A549 (cell line): Measurements from ENCODE around the gene ARHGAP4. TPM values are rescaled to one million over a fixed set of nuclear protein-coding genes. Genes with fewer than 3 reads are reported as not detected.

Source experiments
- ATAC-seq, 2 experiments: fragments of 200-7000 bp in 1 of 2; fragments of >200 bp in 1 of 2; cut with Nextera tagmentation in 1 of 2; cut with Tn5 transposase in 1 of 2; 3 replicates each; pipeline versions ENCODE4 v1.8.0 to v1.9.1; 2018 to 2020; ENCODE audit warnings: mild to moderate bottlenecking in 1 of 2, moderate library complexity in 1 of 2
- CTCF ChIA-PET: fragments of 300-600 bp; sonication (Branson Sonifier 250); formaldehyde crosslinking; extraction: SDS; loops from one replicate; lab custom pipeline; 2021; ENCODE audit warnings: antibody characterized with exemption, inconsistent platforms; lab: Yijun Ruan, JAX
- POLR2A ChIA-PET: fragments of 350-600 bp; formaldehyde crosslinking; extraction: SDS; loops from one replicate; lab custom pipeline; 2021; ENCODE audit warnings: antibody characterized with exemption, inconsistent platforms; lab: Yijun Ruan, JAX
- DNase-seq, 2 experiments: peaks; one replicate each; pipeline versions ENCODE4 v3.0.0 to v3.0.0-alpha.2; 2011 to 2016; ENCODE audit warnings: low read depth in 1 of 2, low spot score in 1 of 2
- FAIRE-seq: peaks from 2 replicates; lab custom pipeline; 2011; peaks lifted over from hg19 to GRCh38; lab: Jason Lieb, UNC
- H3K27ac ChIP-seq, 2 experiments: fragments of >200 bp; sonication (Bioruptor Twin); formaldehyde crosslinking; 3 replicates each; pipeline ENCODE4 v1.5.1; 2016 to 2017
- H3K4me1 ChIP-seq: fragments of >200 bp; sonication (Bioruptor Twin); formaldehyde crosslinking; 3 replicates; pipeline ENCODE4 v1.6.1; 2016
- H3K4me2 ChIP-seq: fragments of >200 bp; sonication (Bioruptor Twin); formaldehyde crosslinking; 3 replicates; pipeline ENCODE4 v1.6.1; 2016
- H3K4me3 ChIP-seq: fragments of >200 bp; sonication (Bioruptor Twin); formaldehyde crosslinking; 3 replicates; pipeline ENCODE4 v1.5.1; 2016
- H3K9me3 ChIP-seq: fragments of >200 bp; sonication (Bioruptor Twin); formaldehyde crosslinking; 3 replicates; pipeline ENCODE4 v1.6.1; 2016
- BHLHE40 ChIP-seq: IDR thresholded peaks from 2 replicates; pipeline ENCODE4 v1.6.1; 2012; ENCODE audit warnings: low read depth, low read length, inconsistent platforms
- CEBPB ChIP-seq, 2 experiments: fragments of >200 bp in 1 of 2; sonication (Bioruptor Twin) in 1 of 2; formaldehyde crosslinking in 1 of 2; IDR thresholded peaks; 2 replicates each; pipeline ENCODE4 v1.6.1; 2012 to 2016
- CHD2 ChIP-seq: fragments of 150-350 bp; IDR thresholded peaks from 2 replicates; pipeline ENCODE4 v1.6.1; 2014; ENCODE audit warnings: low read length; ENCODE audit not compliant: partially characterized antibody
- HEYL ChIP-seq: fragments of 250-450 bp; sonication (Bioruptor Pico); IDR thresholded peaks from 2 replicates; pipeline ENCODE4 v1.8.0; 2021; ENCODE audit warnings: mild to moderate bottlenecking, moderate library complexity
- MAZ ChIP-seq: fragments of 150-350 bp; IDR thresholded peaks from 2 replicates; pipeline ENCODE4 v1.6.1; 2014; ENCODE audit warnings: antibody characterized with exemption, low read depth, low read length, borderline replicate concordance
- NPAS2 ChIP-seq: fragments of 250-450 bp; sonication (Bioruptor Pico); IDR thresholded peaks from 2 replicates; pipeline ENCODE4 v1.8.0; 2022; ENCODE audit warnings: mild to moderate bottlenecking, moderate library complexity, borderline replicate concordance
- NR3C1 ChIP-seq: fragments of >200 bp; sonication (Bioruptor Twin); formaldehyde crosslinking; IDR thresholded peaks from 3 replicates; pipeline ENCODE4 v1.6.1; 2017
- POLR2AphosphoS2 ChIP-seq: conservative IDR thresholded peaks from 2 replicates; pipeline ENCODE4 v1.6.1; 2012; ENCODE audit warnings: low read length, improper control_type of control experiment, inconsistent platforms
- RCOR1 ChIP-seq: fragments of 150-350 bp; IDR thresholded peaks from 2 replicates; pipeline ENCODE4 v1.6.1; 2014; ENCODE audit warnings: antibody characterized with exemption, low read length, low read depth
- RFX5 ChIP-seq: fragments of 450-650 bp; IDR thresholded peaks from 2 replicates; pipeline ENCODE4 v1.7.1; 2014; ENCODE audit warnings: antibody characterized with exemption, mild to moderate bottlenecking, moderate library complexity
- RNF2 ChIP-seq: fragments of 200-600 bp; sonication (generic); IDR thresholded peaks from 2 replicates; pipeline ENCODE4 v1.6.1; 2016; ENCODE audit warnings: low read depth, mild to moderate bottlenecking, antibody characterized with exemption, moderate library complexity, borderline replicate concordance
- ZC3H11A ChIP-seq: fragments of 450-650 bp; IDR thresholded peaks from 2 replicates; pipeline ENCODE4 v1.6.1; 2014; ENCODE audit warnings: antibody characterized with exemption, mild to moderate bottlenecking
- ZSCAN20 ChIP-seq: fragments of 250-450 bp; sonication (Bioruptor Pico); IDR thresholded peaks from 2 replicates; pipeline ENCODE4 v1.8.0; 2022; ENCODE audit warnings: mild to moderate bottlenecking, moderate library complexity
- WGBS: methylation state at CpG from one replicate; pipeline ENCODE4 v1.1.6; 2017; ENCODE audit errors: missing lambda C conversion rate; 5-methylcytosine and 5-hydroxymethylcytosine counted together
- polyA plus RNA-seq, 4 experiments: library from polyadenylated mRNA; depleted of rRNA in 3 of 4; stranded (reverse); fragments of >200 nt; fragmentation: RNase III in 1 of 4; extraction: RNeasy Plus Mini Kit Qiagen cat#74134 plus additional on column Dnase treatment in 1 of 4; gene quantifications; 2 replicates in 3 of 4; 3 replicates in 1 of 4; pipeline ENCODE4 v1.2.3, GENCODE V29; 2011 to 2017
- TF ChIP-seq, protein P1 (sequence below): fragments of 250-450 bp; sonication (Bioruptor Pico); IDR thresholded peaks from 2 replicates; pipeline ENCODE4 v1.5.0; 2021; ENCODE audit warnings: mild to moderate bottlenecking, moderate library complexity, borderline replicate concordance
- TF ChIP-seq, protein P2 (sequence below): fragments of 150-350 bp; IDR thresholded peaks from 2 replicates; pipeline ENCODE4 v1.6.1; 2014; ENCODE audit warnings: low read depth, mild to moderate bottlenecking, low read length
- TF ChIP-seq, protein P3 (sequence below): fragments of >200 bp; sonication (Bioruptor Twin); formaldehyde crosslinking; IDR thresholded peaks from 3 replicates; pipeline ENCODE4 v1.6.1; 2016
- TF ChIP-seq, protein P4 (sequence below): IDR thresholded peaks from 2 replicates; pipeline ENCODE4 v1.6.1; 2012; ENCODE audit warnings: low read depth, borderline replicate concordance

Gene ARHGAP4
- polyA plus RNA-seq, 2 of the 4 experiments (the other 2 are of a cell fraction), result 0.78 to 0.98 TPM

DNA sequence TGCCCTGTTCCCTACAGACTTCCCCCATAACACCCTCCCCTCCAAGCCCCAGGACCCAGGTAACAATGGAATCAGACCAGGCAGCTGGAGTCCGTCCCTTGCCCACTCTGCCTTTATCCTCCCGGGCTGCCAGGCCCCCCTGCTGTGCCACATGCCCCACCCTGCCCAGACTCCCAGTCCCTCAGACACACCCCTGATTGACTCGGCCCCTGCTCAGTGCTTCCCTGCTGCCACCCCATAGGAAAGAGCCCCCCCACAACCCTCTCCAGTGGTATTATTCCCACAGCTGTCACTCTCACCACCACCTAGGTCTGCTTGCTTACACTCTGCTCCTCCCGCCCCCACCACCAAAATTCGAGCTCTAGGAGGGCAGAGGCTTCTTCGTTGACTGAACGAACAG lies 13.5 kb upstream of the ARHGAP4 start:
- ATAC-seq (no peak), FAIRE-seq (no peak), DNase-seq (no peak)
- Histone ChIP-seq H3K4me2 (no peak overlapping the region), H3K4me3 (no peak overlapping the region), H3K4me1 (no peaks in the 10 kb centered on the region), H3K9me3 (no peaks in the 10 kb centered on the region), H3K27ac (no peak overlapping the region)
- WGBS, result 60% methylated on average over 7 of the region's 7 CpGs
- ChIA-PET CTCF (interaction anchor here (1.2 to 25.1 kb wide), 4 partner anchors 6 to 175 kb away, joined by 4 to 363 read pairs (median 186); partner anchors contain the start of genes ARHGAP4, NAA10, PLXNB3 and RENBP), POLR2A (interaction anchor here (0.8 to 1.2 kb wide), 2 partner anchors 10 to 11 kb away, joined by 3 read pairs; no protein-coding TSS in a partner anchor)
- TF ChIP-seq NR3C1, result no peak

DNA sequence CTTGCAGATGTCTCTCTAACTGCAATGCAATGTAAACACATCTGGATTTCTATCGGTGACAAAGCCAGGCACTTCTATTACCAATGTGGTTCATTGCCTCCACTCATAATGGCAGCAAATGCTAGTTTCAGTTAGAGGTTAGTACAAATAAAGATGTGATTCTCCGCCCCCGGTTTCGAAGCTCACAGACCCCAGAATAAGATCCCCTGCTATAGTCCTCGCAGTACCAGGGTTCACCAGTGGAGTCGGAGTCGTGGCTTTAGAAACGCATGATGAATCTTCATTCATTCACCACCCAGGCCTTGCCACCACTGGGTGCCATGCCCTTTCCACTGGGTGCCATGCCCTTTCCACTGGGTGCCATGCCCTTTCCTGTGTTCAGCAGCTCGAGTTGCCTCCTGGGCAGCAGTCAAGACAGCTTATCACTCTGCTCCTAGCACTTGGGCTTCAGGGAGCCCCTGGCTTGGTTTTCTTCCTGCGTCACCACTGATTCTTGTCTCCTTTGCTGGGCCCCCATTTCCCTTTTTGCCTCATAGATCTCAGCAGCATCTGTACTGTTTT lies 12.2 kb upstream of the ARHGAP4 start:
- CTCF ChIA-PET, result interaction anchor here (0.6 to 25.1 kb wide), 5 partner anchors 7 to 175 kb away, joined by 3 to 363 read pairs (median 4); partner anchors contain the start of genes ARHGAP4, NAA10 and RENBP
- no peak overlapping the region for H3K27ac ChIP-seq
- 68% methylated on average over 10 of the region's 10 CpGs for WGBS
- ATAC-seq (no peak), DNase-seq (no peak), FAIRE-seq (peak; percentile 86)
- POLR2A ChIA-PET, result no interaction called here
- peaks cover 5% of the 10 kb centered on the region; the same call in 1 of the 3 replicates for H3K4me1 ChIP-seq
- H3K9me3 ChIP-seq, result no peaks in the 10 kb centered on the region
- no peak overlapping the region for H3K4me3 ChIP-seq
- H3K4me2 ChIP-seq, result no peak overlapping the region
- TF ChIP-seq, protein P1, sequence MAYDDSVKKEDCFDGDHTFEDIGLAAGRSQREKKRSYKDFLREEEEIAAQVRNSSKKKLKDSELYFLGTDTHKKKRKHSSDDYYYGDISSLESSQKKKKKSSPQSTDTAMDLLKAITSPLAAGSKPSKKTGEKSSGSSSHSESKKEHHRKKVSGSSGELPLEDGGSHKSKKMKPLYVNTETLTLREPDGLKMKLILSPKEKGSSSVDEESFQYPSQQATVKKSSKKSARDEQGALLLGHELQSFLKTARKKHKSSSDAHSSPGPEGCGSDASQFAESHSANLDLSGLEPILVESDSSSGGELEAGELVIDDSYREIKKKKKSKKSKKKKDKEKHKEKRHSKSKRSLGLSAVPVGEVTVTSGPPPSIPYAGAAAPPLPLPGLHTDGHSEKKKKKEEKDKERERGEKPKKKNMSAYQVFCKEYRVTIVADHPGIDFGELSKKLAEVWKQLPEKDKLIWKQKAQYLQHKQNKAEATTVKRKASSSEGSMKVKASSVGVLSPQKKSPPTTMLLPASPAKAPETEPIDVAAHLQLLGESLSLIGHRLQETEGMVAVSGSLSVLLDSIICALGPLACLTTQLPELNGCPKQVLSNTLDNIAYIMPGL (CRISPR knock-in tag), result no peak
- TF ChIP-seq, protein P2, sequence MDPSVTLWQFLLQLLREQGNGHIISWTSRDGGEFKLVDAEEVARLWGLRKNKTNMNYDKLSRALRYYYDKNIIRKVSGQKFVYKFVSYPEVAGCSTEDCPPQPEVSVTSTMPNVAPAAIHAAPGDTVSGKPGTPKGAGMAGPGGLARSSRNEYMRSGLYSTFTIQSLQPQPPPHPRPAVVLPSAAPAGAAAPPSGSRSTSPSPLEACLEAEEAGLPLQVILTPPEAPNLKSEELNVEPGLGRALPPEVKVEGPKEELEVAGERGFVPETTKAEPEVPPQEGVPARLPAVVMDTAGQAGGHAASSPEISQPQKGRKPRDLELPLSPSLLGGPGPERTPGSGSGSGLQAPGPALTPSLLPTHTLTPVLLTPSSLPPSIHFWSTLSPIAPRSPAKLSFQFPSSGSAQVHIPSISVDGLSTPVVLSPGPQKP, result no peak
- TF ChIP-seq NPAS2 (CRISPR knock-in tag) (no peak), BHLHE40 (no peak), RNF2 (no peak), ZSCAN20 (CRISPR knock-in tag) (no peak), MAZ (no peak), CHD2 (no peak), RCOR1 (no peak), CEBPB (IDR thresholded peaks at IDR 0.05) (no peak), HEYL (CRISPR knock-in tag) (no peak), POLR2AphosphoS2 (no peak), RFX5 (no peak)
- TF ChIP-seq, protein P3, sequence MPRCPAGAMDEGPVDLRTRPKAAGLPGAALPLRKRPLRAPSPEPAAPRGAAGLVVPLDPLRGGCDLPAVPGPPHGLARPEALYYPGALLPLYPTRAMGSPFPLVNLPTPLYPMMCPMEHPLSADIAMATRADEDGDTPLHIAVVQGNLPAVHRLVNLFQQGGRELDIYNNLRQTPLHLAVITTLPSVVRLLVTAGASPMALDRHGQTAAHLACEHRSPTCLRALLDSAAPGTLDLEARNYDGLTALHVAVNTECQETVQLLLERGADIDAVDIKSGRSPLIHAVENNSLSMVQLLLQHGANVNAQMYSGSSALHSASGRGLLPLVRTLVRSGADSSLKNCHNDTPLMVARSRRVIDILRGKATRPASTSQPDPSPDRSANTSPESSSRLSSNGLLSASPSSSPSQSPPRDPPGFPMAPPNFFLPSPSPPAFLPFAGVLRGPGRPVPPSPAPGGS, result no peak
- TF ChIP-seq, protein P4, sequence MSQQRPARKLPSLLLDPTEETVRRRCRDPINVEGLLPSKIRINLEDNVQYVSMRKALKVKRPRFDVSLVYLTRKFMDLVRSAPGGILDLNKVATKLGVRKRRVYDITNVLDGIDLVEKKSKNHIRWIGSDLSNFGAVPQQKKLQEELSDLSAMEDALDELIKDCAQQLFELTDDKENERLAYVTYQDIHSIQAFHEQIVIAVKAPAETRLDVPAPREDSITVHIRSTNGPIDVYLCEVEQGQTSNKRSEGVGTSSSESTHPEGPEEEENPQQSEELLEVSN, result no peak

DNA sequence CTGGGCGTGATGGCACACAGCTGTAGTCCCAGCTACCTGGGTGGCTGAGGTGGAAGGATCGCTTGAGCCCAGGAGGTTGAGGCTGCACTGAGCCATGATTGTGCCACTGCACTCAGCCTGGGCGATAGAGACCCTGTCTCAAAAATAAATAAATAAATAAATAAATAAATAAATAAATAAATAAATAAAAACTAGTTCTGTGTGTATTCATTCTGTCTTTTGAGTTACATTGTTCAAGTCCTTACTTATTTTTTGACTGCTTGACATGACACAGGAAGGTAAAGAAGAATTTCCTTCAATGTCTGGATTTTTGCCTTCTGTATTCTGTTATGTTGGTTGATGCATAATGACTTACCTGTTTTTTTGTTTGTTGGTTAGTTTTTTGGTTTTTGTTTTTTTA lies 11.0 kb upstream of the ARHGAP4 start:
- CTCF ChIA-PET, result interaction anchor here (17.9 to 25.1 kb wide), 2 partner anchors 8 kb away, joined by 363 read pairs; partner anchors contain the start of genes ARHGAP4, NAA10 and RENBP
- no peak for FAIRE-seq
- no peak for ATAC-seq
- Histone ChIP-seq H3K4me1 (peaks cover 9% of the 10 kb centered on the region; the same call in 1 of the 3 replicates), H3K4me2 (no peak overlapping the region), H3K9me3 (no peaks in the 10 kb centered on the region), H3K27ac (no peak overlapping the region), H3K4me3 (no peak overlapping the region)
- POLR2A ChIA-PET, result interaction anchor here (1.5 kb wide), 1 partner anchor 9 kb away, joined by 6 read pairs; no protein-coding TSS in a partner anchor
- 92% methylated on average over 3 of the region's 3 CpGs for WGBS
- no peak for TF ChIP-seq RNF2
- peak; percentile 87 for TF ChIP-seq ZC3H11A
- DNase-seq, result no peak
